Measurements from ENCODE around the gene BNC2. TPM values are rescaled to one million over a fixed set of nuclear protein-coding genes. Genes with fewer than 3 reads are reported as not detected.

The BNC2 gene
- total RNA-seq, 1 donor from 2014 or later = 15.2 TPM

DNA sequence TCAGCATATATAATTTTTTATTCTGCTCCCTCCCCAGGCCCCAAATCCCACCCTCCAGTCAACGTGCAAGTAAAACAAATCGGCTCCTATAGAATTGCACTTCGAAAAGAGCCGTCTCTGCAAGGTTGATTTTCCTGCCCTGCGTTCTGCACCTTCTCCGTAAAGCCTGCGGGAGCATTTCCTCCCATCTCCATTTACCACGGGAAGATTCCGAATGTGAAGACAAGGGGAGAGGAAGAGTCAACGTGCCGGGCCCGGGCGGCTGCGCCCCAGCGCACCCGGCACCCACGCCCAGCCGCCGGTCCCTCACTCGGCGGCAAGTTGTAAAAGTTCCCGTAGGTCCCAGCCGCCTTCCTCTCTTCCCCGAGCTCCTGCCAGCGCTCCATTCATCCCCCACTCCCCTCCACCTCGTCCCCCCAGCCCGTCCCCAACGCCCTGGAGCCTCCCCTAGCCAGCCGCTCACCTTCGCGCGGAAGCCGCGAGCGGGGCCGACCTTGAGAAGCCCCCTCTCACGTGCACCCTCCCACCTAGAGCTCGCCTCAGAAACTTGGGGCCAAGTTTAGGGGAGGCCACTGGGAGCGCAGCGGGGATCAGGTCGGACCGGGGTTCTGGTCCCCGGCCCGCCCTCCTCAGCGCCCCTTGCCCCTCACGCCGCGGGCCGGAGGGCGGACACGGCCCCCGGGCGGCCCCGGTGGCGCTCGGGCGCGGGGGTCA, 431 bp downstream of the BNC2 start:
- no peak for TF ChIP-seq CTCF (IDR thresholded peaks at IDR 0.05; ENCODE audit: partially characterized antibody, unreplicated experiment)
- Mint-ChIP-seq H3K9me3 (ENCODE audit: unreplicated experiment) (peaks cover 3% of the 10 kb centered on the region), H3K36me3 (ENCODE audit: unreplicated experiment) (no peaks in the 10 kb centered on the region), H3K4me1 (ENCODE audit: low read depth, unreplicated experiment) (peaks cover 5% of the 10 kb centered on the region), H3K4me3 (ENCODE audit: unreplicated experiment) (peak overlapping the region; percentile 87), H3K27ac (ENCODE audit: unreplicated experiment) (no peak overlapping the region), H3K27me3 (ENCODE audit: unreplicated experiment) (peaks cover 5% of the 10 kb centered on the region)
- peak; percentile 24 for DNase-seq

- H3K9me3 Mint-ChIP-seq (ENCODE audit: unreplicated experiment) = peaks cover 3% of the 10 kb centered on the region
- no peak for TF ChIP-seq CTCF (IDR thresholded peaks at IDR 0.05; ENCODE audit: partially characterized antibody, unreplicated experiment)
- H3K36me3 Mint-ChIP-seq (ENCODE audit: unreplicated experiment) = no peaks in the 10 kb centered on the region
- peaks cover 5% of the 10 kb centered on the region for H3K4me1 Mint-ChIP-seq (ENCODE audit: low read depth, unreplicated experiment)
- peak; percentile 23 for DNase-seq
- H3K27me3 Mint-ChIP-seq (ENCODE audit: unreplicated experiment) = peaks cover 5% of the 10 kb centered on the region
- H3K27ac Mint-ChIP-seq (ENCODE audit: unreplicated experiment) = no peak overlapping the region
- peak overlapping the region; percentile 87 for H3K4me3 Mint-ChIP-seq (ENCODE audit: unreplicated experiment)
These were observed 1.2 kb downstream of the BNC2 start for GRCh38 chr9:16869131-16869881.

DNA sequence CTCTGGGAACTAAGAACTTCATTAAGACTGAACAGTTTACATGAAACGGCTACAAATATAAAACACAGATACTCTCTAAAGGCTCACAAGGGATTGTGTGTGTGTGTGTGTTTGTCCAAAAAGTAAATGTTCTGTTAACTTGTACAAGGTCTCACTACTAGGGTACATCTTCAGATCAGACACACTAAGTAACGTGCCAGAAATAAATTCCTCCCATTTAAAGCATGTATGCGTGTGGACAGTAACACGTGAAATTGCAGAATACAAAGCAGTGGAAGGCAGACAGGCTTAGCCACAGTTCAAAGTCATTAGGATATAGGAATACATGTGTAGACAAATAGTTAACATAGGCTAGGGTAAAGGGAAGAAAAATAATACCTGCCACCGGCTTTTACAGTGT, 1.8 kb downstream of the BNC2 start:
- H3K27me3 Mint-ChIP-seq (ENCODE audit: unreplicated experiment) = peaks cover 5% of the 10 kb centered on the region
- no peak for TF ChIP-seq CTCF (IDR thresholded peaks at IDR 0.05; ENCODE audit: partially characterized antibody, unreplicated experiment)
- peak overlapping the region; percentile 1 for H3K4me3 Mint-ChIP-seq (ENCODE audit: unreplicated experiment)
- no peak for DNase-seq
- no peaks in the 10 kb centered on the region for H3K36me3 Mint-ChIP-seq (ENCODE audit: unreplicated experiment)
- peaks cover 3% of the 10 kb centered on the region for H3K9me3 Mint-ChIP-seq (ENCODE audit: unreplicated experiment)
- H3K4me1 Mint-ChIP-seq (ENCODE audit: low read depth, unreplicated experiment) = peaks cover 5% of the 10 kb centered on the region
- H3K27ac Mint-ChIP-seq (ENCODE audit: unreplicated experiment) = no peak overlapping the region

DNA sequence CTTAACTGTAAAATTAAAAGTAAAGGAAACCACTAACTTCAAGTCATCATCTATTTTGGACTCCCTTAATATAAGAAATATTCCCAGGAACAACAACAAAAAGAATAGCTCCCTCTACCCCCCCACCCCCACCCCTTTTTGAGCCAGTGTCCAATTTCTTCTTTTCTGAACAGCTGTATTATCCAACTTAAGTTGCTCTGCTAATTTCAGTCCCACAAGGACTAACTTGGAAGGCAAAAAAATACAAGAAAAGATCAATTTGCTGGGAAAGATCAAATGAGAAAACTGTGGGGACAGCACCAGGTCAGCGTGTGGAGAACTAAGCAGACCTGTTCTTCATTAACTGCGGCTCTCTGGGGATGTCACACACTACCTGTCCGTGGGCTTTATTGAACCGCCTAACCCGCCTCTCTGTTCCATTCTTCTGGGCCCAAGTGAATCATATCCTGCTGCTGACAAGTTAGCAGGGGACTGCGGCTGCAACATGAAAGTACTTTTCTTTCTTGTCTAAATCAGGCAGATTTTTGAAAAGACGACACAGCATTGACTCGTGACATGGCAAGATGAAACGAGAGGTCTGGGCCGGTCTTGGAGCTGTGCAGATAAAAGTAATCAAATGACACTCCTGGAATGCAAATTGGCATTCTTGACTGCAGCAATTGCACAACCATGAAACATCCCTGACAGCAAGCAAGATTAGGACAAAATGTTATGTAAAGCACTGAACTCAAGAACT, 2.7 kb downstream of the BNC2 start:
- TF ChIP-seq CTCF (IDR thresholded peaks at IDR 0.05; ENCODE audit: partially characterized antibody, unreplicated experiment) = no peak
- Mint-ChIP-seq H3K4me1 (ENCODE audit: low read depth, unreplicated experiment) (peaks cover 5% of the 10 kb centered on the region), H3K4me3 (ENCODE audit: unreplicated experiment) (no peak overlapping the region), H3K36me3 (ENCODE audit: unreplicated experiment) (no peaks in the 10 kb centered on the region), H3K9me3 (ENCODE audit: unreplicated experiment) (peaks cover 3% of the 10 kb centered on the region), H3K27ac (ENCODE audit: unreplicated experiment) (no peak overlapping the region), H3K27me3 (ENCODE audit: unreplicated experiment) (peaks cover 5% of the 10 kb centered on the region)
- DNase-seq = no peak
